Activated CD8-positive, alpha-beta memory T cell treated with anti-CD3 and anti-CD28 coated beads, Interleukin-2, amount 10 ng/mL, durations not matched to agents 7 days and 5 days (primary cell): Measurements from ENCODE around the gene ST6GALNAC6. TPM values are rescaled to one million over a fixed set of nuclear protein-coding genes. Genes with fewer than 3 reads are reported as not detected.
"Not testable (repeated sequence)": the region's sequence is repeated elsewhere in the genome, so short reads cannot be mapped to it uniquely, and the experiment has no call there.

Experiments
- ATAC-seq: fragments of 150-1000 bp; cut with Tn5 transposase; one replicate; pipeline ENCODE4 v1.10.0; 2021; ENCODE audit warnings: moderate library complexity
- CTCF ChIA-PET: fragments of 350-600 bp; sonication (Branson Sonifier 250); formaldehyde crosslinking; loops from one replicate; lab custom pipeline; 2021; ENCODE audit warnings: antibody characterized with exemption; lab: Charles Lee
- DNase-seq: peaks from one replicate; pipeline ENCODE4 v3.0.0-alpha.2; 2020
- H3K27ac Mint-ChIP-seq: one replicate; pipeline ENCODE4 v1.8.0; 2021; ENCODE audit warnings: mild to moderate bottlenecking, mixed read lengths
- H3K27me3 Mint-ChIP-seq: one replicate; pipeline ENCODE4 v1.8.0; 2021; ENCODE audit warnings: mixed read lengths
- H3K36me3 Mint-ChIP-seq: one replicate; pipeline ENCODE4 v1.8.0; 2021; ENCODE audit warnings: mild to moderate bottlenecking, mixed read lengths
- H3K4me1 Mint-ChIP-seq: one replicate; pipeline ENCODE4 v1.8.0; 2021; ENCODE audit warnings: mixed read lengths
- H3K4me3 Mint-ChIP-seq: one replicate; pipeline ENCODE4 v1.8.0; 2021; ENCODE audit warnings: mild to moderate bottlenecking, moderate library complexity, mixed read lengths
- H3K9me3 Mint-ChIP-seq: one replicate; pipeline ENCODE4 v1.8.0; 2022; ENCODE audit warnings: low read depth, mixed read lengths
- total RNA-seq, 2 experiments: library from RNA; stranded (reverse); gene quantifications; one replicate each; pipeline ENCODE4 v1.2.3, GENCODE V29; 2021

ST6GALNAC6 gene
- total RNA-seq, 2 experiments from 2014 or later, result 75.7 to 93.5 TPM

GRCh38 chr9:127892831-127893230 lies 6.6 kb downstream of the ST6GALNAC6 start:
- ATAC-seq, result no peak
- H3K27me3 Mint-ChIP-seq, result no peaks in the 10 kb centered on the region
- peaks cover 17% of the 10 kb centered on the region for H3K4me1 Mint-ChIP-seq
- CTCF ChIA-PET, result interaction anchor here (1.2 to 1.6 kb wide), 2 partner anchors 23 to 142 kb away, joined by 4 to 7 read pairs; no protein-coding TSS in a partner anchor
- no peak overlapping the region for H3K4me3 Mint-ChIP-seq
- H3K9me3 Mint-ChIP-seq, result peaks cover 3% of the 10 kb centered on the region
- no peak overlapping the region for H3K27ac Mint-ChIP-seq
- DNase-seq, result no peak
- H3K36me3 Mint-ChIP-seq, result peaks cover 69% of the 10 kb centered on the region

- no peak overlapping the region for H3K27ac Mint-ChIP-seq
- H3K27me3 Mint-ChIP-seq, result no peaks in the 10 kb centered on the region
- peaks cover 3% of the 10 kb centered on the region for H3K9me3 Mint-ChIP-seq
- H3K4me3 Mint-ChIP-seq, result no peak overlapping the region
- H3K36me3 Mint-ChIP-seq, result peaks cover 66% of the 10 kb centered on the region
- no peak for DNase-seq
- H3K4me1 Mint-ChIP-seq, result peaks cover 10% of the 10 kb centered on the region
- ATAC-seq, result no peak
- CTCF ChIA-PET, result interaction anchor here (0.8 to 2.0 kb wide), 8 partner anchors 14 to 155 kb away, joined by 3 to 8 read pairs (median 3); partner anchors contain the start of genes CDK9 and TOR2A
Observed at GRCh38 chr9:127890053-127890452, 9.3 kb downstream of the ST6GALNAC6 start.

GRCh38 chr9:127887792-127888191 lies 11.6 kb downstream of the ST6GALNAC6 start:
- H3K4me1 Mint-ChIP-seq, result peaks cover 15% of the 10 kb centered on the region
- CTCF ChIA-PET, result interaction anchor here (1.2 to 1.8 kb wide), 3 partner anchors 11 to 34 kb away, joined by 3 to 5 read pairs (median 4); partner anchors contain the start of gene ST6GALNAC6
- H3K27me3 Mint-ChIP-seq, result no peaks in the 10 kb centered on the region
- DNase-seq (no peak), ATAC-seq (peak; percentile 56)
- H3K27ac Mint-ChIP-seq, result no peak overlapping the region
- no peak overlapping the region for H3K4me3 Mint-ChIP-seq
- peaks cover 52% of the 10 kb centered on the region for H3K36me3 Mint-ChIP-seq
- H3K9me3 Mint-ChIP-seq, result no peaks in the 10 kb centered on the region

GRCh38 chr9:127886401-127886972 lies 12.9 kb downstream of the ST6GALNAC6 start:
- peaks cover 42% of the 10 kb centered on the region for H3K36me3 Mint-ChIP-seq
- H3K27me3 Mint-ChIP-seq, result no peaks in the 10 kb centered on the region
- H3K4me1 Mint-ChIP-seq, result peaks cover 7% of the 10 kb centered on the region
- H3K9me3 Mint-ChIP-seq, result no peaks in the 10 kb centered on the region
- DNase-seq (no peak), ATAC-seq (no peak)
- CTCF ChIA-PET, result interaction anchor here (1.6 to 1.8 kb wide), 3 partner anchors 17 to 35 kb away, joined by 4 to 6 read pairs (median 5); no protein-coding TSS in a partner anchor
- no peak overlapping the region for H3K4me3 Mint-ChIP-seq
- H3K27ac Mint-ChIP-seq, result peak overlapping the region; percentile 28

GRCh38 chr9:127885508-127886281 lies 13.7 kb downstream of the ST6GALNAC6 start:
- Mint-ChIP-seq H3K27me3 (no peaks in the 10 kb centered on the region), H3K4me3 (no peak overlapping the region), H3K9me3 (no peaks in the 10 kb centered on the region), H3K4me1 (peaks cover 5% of the 10 kb centered on the region), H3K36me3 (peaks cover 35% of the 10 kb centered on the region), H3K27ac (no peak overlapping the region)
- no peak for ATAC-seq
- DNase-seq, result no peak
- CTCF ChIA-PET, result interaction anchor here (1.7 kb wide), 1 partner anchor 16 kb away, joined by 6 read pairs; no protein-coding TSS in a partner anchor

GRCh38 chr9:127884976-127885490 lies 14.4 kb downstream of the ST6GALNAC6 start:
- Mint-ChIP-seq H3K36me3 (peaks cover 32% of the 10 kb centered on the region), H3K27me3 (no peaks in the 10 kb centered on the region), H3K4me3 (no peak overlapping the region), H3K27ac (peak overlapping the region; percentile 49), H3K4me1 (peaks cover 5% of the 10 kb centered on the region), H3K9me3 (no peaks in the 10 kb centered on the region)
- ATAC-seq (no peak), DNase-seq (no peak)
- CTCF ChIA-PET, result interaction anchor here (1.7 kb wide), 1 partner anchor 15 kb away, joined by 6 read pairs; no protein-coding TSS in a partner anchor

GRCh38 chr9:127884427-127884911 lies 14.9 kb downstream of the ST6GALNAC6 start:
- peak overlapping the region; percentile 49 for H3K27ac Mint-ChIP-seq
- H3K4me3 Mint-ChIP-seq, result no peak overlapping the region
- H3K4me1 Mint-ChIP-seq, result peaks cover 5% of the 10 kb centered on the region
- ATAC-seq (no peak), DNase-seq (no peak)
- CTCF ChIA-PET, result no interaction called here
- H3K27me3 Mint-ChIP-seq, result no peaks in the 10 kb centered on the region
- H3K9me3 Mint-ChIP-seq, result no peaks in the 10 kb centered on the region
- peaks cover 30% of the 10 kb centered on the region for H3K36me3 Mint-ChIP-seq

GRCh38 chr9:127883959-127884358 lies 15.4 kb downstream of the ST6GALNAC6 start:
- CTCF ChIA-PET, result interaction anchor here (2.2 kb wide), 1 partner anchor 149 kb away, joined by 8 read pairs; the partner anchor contains the start of gene TOR2A
- no peak for ATAC-seq
- Mint-ChIP-seq H3K27me3 (no peaks in the 10 kb centered on the region), H3K9me3 (no peaks in the 10 kb centered on the region), H3K4me1 (peaks cover 5% of the 10 kb centered on the region), H3K27ac (peak overlapping the region; percentile 20), H3K4me3 (no peak overlapping the region), H3K36me3 (peaks cover 31% of the 10 kb centered on the region)
- DNase-seq, result no peak

GRCh38 chr9:127881715-127882114 lies 17.7 kb downstream of the ST6GALNAC6 start:
- ATAC-seq, H3K4me1 Mint-ChIP-seq, H3K27me3 Mint-ChIP-seq, H3K4me3 Mint-ChIP-seq, H3K9me3 Mint-ChIP-seq, DNase-seq, H3K27ac Mint-ChIP-seq: not testable (repeated sequence)
- H3K36me3 Mint-ChIP-seq, result peaks cover 20% of the 10 kb centered on the region
- CTCF ChIA-PET, result interaction anchor here (0.9 to 2.6 kb wide), 5 partner anchors 12 to 62 kb away, joined by 3 to 19 read pairs (median 7); partner anchors contain the start of gene ST6GALNAC6

- Mint-ChIP-seq H3K27me3 (peaks cover 3% of the 10 kb centered on the region), H3K36me3 (peaks cover 12% of the 10 kb centered on the region), H3K4me3 (no peak overlapping the region), H3K4me1 (peaks cover 9% of the 10 kb centered on the region), H3K27ac (no peak overlapping the region), H3K9me3 (no peaks in the 10 kb centered on the region)
- ATAC-seq, result no peak
- DNase-seq, result no peak
- CTCF ChIA-PET, result interaction anchor here (0.7 to 3.5 kb wide), 2 partner anchors 11 to 24 kb away, joined by 4 to 16 read pairs; no protein-coding TSS in a partner anchor
Observed at GRCh38 chr9:127880143-127880542, 19.3 kb downstream of the ST6GALNAC6 start.

GRCh38 chr9:127878652-127879390 lies 20.6 kb downstream of the ST6GALNAC6 start:
- Mint-ChIP-seq H3K4me1 (peaks cover 4% of the 10 kb centered on the region), H3K9me3 (no peaks in the 10 kb centered on the region), H3K27me3 (peaks cover 3% of the 10 kb centered on the region), H3K4me3 (no peak overlapping the region), H3K27ac (no peak overlapping the region), H3K36me3 (peaks cover 3% of the 10 kb centered on the region)
- no peak for ATAC-seq
- CTCF ChIA-PET, result interaction anchor here (0.8 to 3.5 kb wide), 2 partner anchors 9 to 144 kb away, joined by 3 to 16 read pairs; partner anchors contain the start of gene TOR2A
- no peak for DNase-seq

GRCh38 chr9:127878001-127878651 lies 21.3 kb downstream of the ST6GALNAC6 start:
- no peak for ATAC-seq
- peaks cover 4% of the 10 kb centered on the region for H3K4me1 Mint-ChIP-seq
- peaks cover 3% of the 10 kb centered on the region for H3K27me3 Mint-ChIP-seq
- H3K4me3 Mint-ChIP-seq, result no peak overlapping the region
- H3K9me3 Mint-ChIP-seq, result no peaks in the 10 kb centered on the region
- CTCF ChIA-PET, result interaction anchor here (0.8 to 3.5 kb wide), 2 partner anchors 9 to 144 kb away, joined by 3 to 16 read pairs; partner anchors contain the start of gene TOR2A
- DNase-seq, result no peak
- H3K36me3 Mint-ChIP-seq, result peaks cover 3% of the 10 kb centered on the region
- H3K27ac Mint-ChIP-seq, result no peak overlapping the region
